ENCODE measurements around the gene MNX1. TPM values are rescaled to one million over a fixed set of nuclear protein-coding genes. Genes with fewer than 3 reads are reported as not detected.
A peak's percentile ranks its signal among the peaks of the same experiment; 100 is the strongest.

Gene MNX1
- not detected in 2 replicates for total RNA-seq (ENCODE audit: low replicate concordance)

GRCh38 chr7:157010588-157011332 lies at the start of gene MNX1:
TSS of gene MNX1 (minus strand) at chr7:157010663. CDS start at chr7:157010350, 313 bp downstream.
- Mint-ChIP-seq H3K27me3 (ENCODE audit: insufficient read depth, low read depth) (peaks cover 82% of the 10 kb centered on the region), H3K9me3 (no peaks in the 10 kb centered on the region)
- no peaks in the 10 kb centered on the region for H3K9me3 ChIP-seq (ENCODE audit: low read depth)

DNA sequence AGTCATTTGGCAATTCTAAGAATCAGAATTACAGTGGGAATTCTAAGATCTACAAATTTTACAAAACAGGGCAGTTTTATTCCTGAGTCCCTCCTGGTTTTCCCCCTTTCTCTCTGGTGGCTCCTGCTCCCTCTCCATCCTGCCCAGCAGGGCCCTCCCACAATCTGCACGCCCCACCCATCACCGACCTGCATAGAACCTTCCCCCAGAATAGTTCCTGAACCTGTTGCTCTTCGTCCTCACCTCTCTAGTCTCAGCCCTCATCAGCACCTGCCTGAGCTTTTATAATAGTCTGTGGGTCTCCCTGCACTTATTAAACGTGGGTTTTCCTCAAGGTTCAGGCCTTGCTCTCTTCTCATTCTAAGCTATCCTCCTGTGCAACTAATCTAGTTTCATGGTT lies 49.1 kb upstream of the MNX1 start:
- H3K79me2 ChIP-seq (ENCODE audit: low read depth): no peaks in the 10 kb centered on the region
- DNase-seq (ENCODE audit: low spot score): no peak
- Mint-ChIP-seq H3K4me1 (no peaks in the 10 kb centered on the region), H3K9me3 (peaks cover 14% of the 10 kb centered on the region), H3K4me3 (no peak overlapping the region), H3K27ac (no peak overlapping the region), H3K36me3 (no peaks in the 10 kb centered on the region), H3K27me3 (ENCODE audit: insufficient read depth, low read depth) (peaks cover 10% of the 10 kb centered on the region)
- no peak overlapping the region for H3K4me2 ChIP-seq
- H2AFZ ChIP-seq (replicated peaks): no peak overlapping the region
- no peaks in the 10 kb centered on the region for H3K9me3 ChIP-seq (ENCODE audit: low read depth)
- H3F3A ChIP-seq (ENCODE audit: low read depth): no peaks in the 10 kb centered on the region
- H3K9ac ChIP-seq: no peak overlapping the region
- H3K4me3 ChIP-seq: no peak overlapping the region
- no peak overlapping the region for H3K27ac ChIP-seq
- H4K20me1 ChIP-seq (ENCODE audit: low read depth): no peaks in the 10 kb centered on the region
- TF ChIP-seq EZH2 (IDR thresholded peaks at IDR 0.05) (no peak), EZH2phosphoT487 (IDR thresholded peaks at IDR 0.05) (no peak)
- TF ChIP-seq, protein P1, sequence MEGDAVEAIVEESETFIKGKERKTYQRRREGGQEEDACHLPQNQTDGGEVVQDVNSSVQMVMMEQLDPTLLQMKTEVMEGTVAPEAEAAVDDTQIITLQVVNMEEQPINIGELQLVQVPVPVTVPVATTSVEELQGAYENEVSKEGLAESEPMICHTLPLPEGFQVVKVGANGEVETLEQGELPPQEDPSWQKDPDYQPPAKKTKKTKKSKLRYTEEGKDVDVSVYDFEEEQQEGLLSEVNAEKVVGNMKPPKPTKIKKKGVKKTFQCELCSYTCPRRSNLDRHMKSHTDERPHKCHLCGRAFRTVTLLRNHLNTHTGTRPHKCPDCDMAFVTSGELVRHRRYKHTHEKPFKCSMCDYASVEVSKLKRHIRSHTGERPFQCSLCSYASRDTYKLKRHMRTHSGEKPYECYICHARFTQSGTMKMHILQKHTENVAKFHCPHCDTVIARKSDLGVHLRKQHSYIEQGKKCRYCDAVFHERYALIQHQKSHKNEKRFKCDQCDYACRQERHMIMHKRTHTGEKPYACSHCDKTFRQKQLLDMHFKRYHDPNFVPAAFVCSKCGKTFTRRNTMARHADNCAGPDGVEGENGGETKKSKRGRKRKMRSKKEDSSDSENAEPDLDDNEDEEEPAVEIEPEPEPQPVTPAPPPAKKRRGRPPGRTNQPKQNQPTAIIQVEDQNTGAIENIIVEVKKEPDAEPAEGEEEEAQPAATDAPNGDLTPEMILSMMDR (IDR thresholded peaks at IDR 0.05): no peak
- no peaks in the 10 kb centered on the region for H3K4me1 ChIP-seq
- no peaks in the 10 kb centered on the region for H3K36me3 ChIP-seq
- H3K27me3 ChIP-seq: no peaks in the 10 kb centered on the region

More at GRCh38 chr7:157010588-157011332, at the start of gene MNX1:
- DNase-seq (ENCODE audit: low spot score): peak; percentile 92
- H3F3A ChIP-seq (ENCODE audit: low read depth): peaks cover 24% of the 10 kb centered on the region
- H3K79me2 ChIP-seq (ENCODE audit: low read depth): no peaks in the 10 kb centered on the region
- H3K4me3 ChIP-seq: peak within 1 kb of the TSS; percentile 57
- H3K27ac ChIP-seq: no peak within 1 kb of the TSS
- Mint-ChIP-seq H3K36me3 (no peaks in the 10 kb centered on the region), H3K4me3 (peak within 1 kb of the TSS; percentile 80), H3K27ac (no peak within 1 kb of the TSS), H3K4me1 (peaks cover 5% of the 10 kb centered on the region)
- H3K4me2 ChIP-seq: peak within 1 kb of the TSS; percentile 94
- TF ChIP-seq EZH2phosphoT487 (IDR thresholded peaks at IDR 0.05): peak; percentile 64
- peak; percentile 92 for TF ChIP-seq EZH2 (IDR thresholded peaks at IDR 0.05)
- TF ChIP-seq, protein P1 (IDR thresholded peaks at IDR 0.05): no peak
- no peak within 1 kb of the TSS for H3K9ac ChIP-seq
- H3K36me3 ChIP-seq: no peaks in the 10 kb centered on the region
- peaks cover 14% of the 10 kb centered on the region for H3K4me1 ChIP-seq
- H3K27me3 ChIP-seq: peaks cover 98% of the 10 kb centered on the region
- H4K20me1 ChIP-seq (ENCODE audit: low read depth): peaks cover 93% of the 10 kb centered on the region
- H2AFZ ChIP-seq (replicated peaks): peak within 1 kb of the TSS; percentile 74

GRCh38 chr7:157058701-157059100 lies 48.2 kb upstream of the MNX1 start:
- Histone ChIP-seq H3K4me3 (no peak overlapping the region), H3K27me3 (no peaks in the 10 kb centered on the region), H4K20me1 (ENCODE audit: low read depth) (no peaks in the 10 kb centered on the region), H3K9me3 (ENCODE audit: low read depth) (no peaks in the 10 kb centered on the region), H3K9ac (no peak overlapping the region), H3K4me1 (no peaks in the 10 kb centered on the region), H3F3A (ENCODE audit: low read depth) (no peaks in the 10 kb centered on the region), H2AFZ (replicated peaks) (no peak overlapping the region), H3K4me2 (no peak overlapping the region), H3K36me3 (no peaks in the 10 kb centered on the region), H3K27ac (no peak overlapping the region), H3K79me2 (ENCODE audit: low read depth) (no peaks in the 10 kb centered on the region)
- Mint-ChIP-seq H3K36me3 (no peaks in the 10 kb centered on the region), H3K4me3 (no peak overlapping the region), H3K9me3 (peaks cover 9% of the 10 kb centered on the region), H3K27me3 (ENCODE audit: insufficient read depth, low read depth) (peaks cover 7% of the 10 kb centered on the region), H3K4me1 (no peaks in the 10 kb centered on the region), H3K27ac (no peak overlapping the region)
- TF ChIP-seq, protein P1 (IDR thresholded peaks at IDR 0.05): no peak
- no peak for TF ChIP-seq EZH2 (IDR thresholded peaks at IDR 0.05)
- TF ChIP-seq EZH2phosphoT487 (IDR thresholded peaks at IDR 0.05): no peak
- no peak for DNase-seq (ENCODE audit: low spot score)
